Measurements from ENCODE around the gene LBHD2. TPM values are rescaled to one million over a fixed set of nuclear protein-coding genes. Genes with fewer than 3 reads are reported as not detected.

The LBHD2 gene
- total RNA-seq, 2 experiments from 2014 or later, result not detected

- no peaks in the 10 kb centered on the region for H3K9me2 ChIP-seq (ENCODE audit: insufficient read depth, low read length)
- H3K4me1 ChIP-seq (ENCODE audit: insufficient read depth, low read length, poor library complexity, severe bottlenecking), result peaks cover 33% of the 10 kb centered on the region
- H3K79me2 ChIP-seq (ENCODE audit: insufficient read depth, low read depth, low read length), result no peaks in the 10 kb centered on the region
- no peak overlapping the region for H3K27ac ChIP-seq (ENCODE audit: low read depth, low read length, poor library complexity, severe bottlenecking)
- H2AFZ ChIP-seq (ENCODE audit: low read length), result no peak overlapping the region
- no peak overlapping the region for H3K4me2 ChIP-seq (ENCODE audit: low read length)
- H4K20me1 ChIP-seq (ENCODE audit: insufficient read depth, low read length), result no peaks in the 10 kb centered on the region
- H3K9me3 ChIP-seq (ENCODE audit: low read length), result no peaks in the 10 kb centered on the region
- ChIA-PET POLR2A (no interaction called here), CTCF (ENCODE audit: unreplicated experiment) (interaction anchor here (0.8 kb wide), 1 partner anchor 33 kb away, joined by 3 read pairs; no protein-coding TSS in a partner anchor)
- H3K36me3 ChIP-seq (ENCODE audit: insufficient read depth, low read length), result no peaks in the 10 kb centered on the region
- intact Hi-C loops (cut with micrococcal nuclease; ENCODE audit: unreplicated experiment), result no loop called here
- no peak overlapping the region for H3K4me3 ChIP-seq (ENCODE audit: low read depth, low read length, poor library complexity, severe bottlenecking)
- no peak for DNase-seq (ENCODE audit: low spot score)
- TF ChIP-seq, protein P1, sequence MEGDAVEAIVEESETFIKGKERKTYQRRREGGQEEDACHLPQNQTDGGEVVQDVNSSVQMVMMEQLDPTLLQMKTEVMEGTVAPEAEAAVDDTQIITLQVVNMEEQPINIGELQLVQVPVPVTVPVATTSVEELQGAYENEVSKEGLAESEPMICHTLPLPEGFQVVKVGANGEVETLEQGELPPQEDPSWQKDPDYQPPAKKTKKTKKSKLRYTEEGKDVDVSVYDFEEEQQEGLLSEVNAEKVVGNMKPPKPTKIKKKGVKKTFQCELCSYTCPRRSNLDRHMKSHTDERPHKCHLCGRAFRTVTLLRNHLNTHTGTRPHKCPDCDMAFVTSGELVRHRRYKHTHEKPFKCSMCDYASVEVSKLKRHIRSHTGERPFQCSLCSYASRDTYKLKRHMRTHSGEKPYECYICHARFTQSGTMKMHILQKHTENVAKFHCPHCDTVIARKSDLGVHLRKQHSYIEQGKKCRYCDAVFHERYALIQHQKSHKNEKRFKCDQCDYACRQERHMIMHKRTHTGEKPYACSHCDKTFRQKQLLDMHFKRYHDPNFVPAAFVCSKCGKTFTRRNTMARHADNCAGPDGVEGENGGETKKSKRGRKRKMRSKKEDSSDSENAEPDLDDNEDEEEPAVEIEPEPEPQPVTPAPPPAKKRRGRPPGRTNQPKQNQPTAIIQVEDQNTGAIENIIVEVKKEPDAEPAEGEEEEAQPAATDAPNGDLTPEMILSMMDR (conservative IDR thresholded peaks at IDR 0.05; ENCODE audit: low read length), result no peak
- TF ChIP-seq EZH2phosphoT487 (IDR thresholded peaks at IDR 0.05; ENCODE audit: borderline replicate concordance, low read depth, low read length), result no peak
- no TSS peak for BruUV-seq (replicated peaks)
These were observed 53.8 kb downstream of the LBHD2 start for GRCh38 chr14:103137689-103138300.

DNA sequence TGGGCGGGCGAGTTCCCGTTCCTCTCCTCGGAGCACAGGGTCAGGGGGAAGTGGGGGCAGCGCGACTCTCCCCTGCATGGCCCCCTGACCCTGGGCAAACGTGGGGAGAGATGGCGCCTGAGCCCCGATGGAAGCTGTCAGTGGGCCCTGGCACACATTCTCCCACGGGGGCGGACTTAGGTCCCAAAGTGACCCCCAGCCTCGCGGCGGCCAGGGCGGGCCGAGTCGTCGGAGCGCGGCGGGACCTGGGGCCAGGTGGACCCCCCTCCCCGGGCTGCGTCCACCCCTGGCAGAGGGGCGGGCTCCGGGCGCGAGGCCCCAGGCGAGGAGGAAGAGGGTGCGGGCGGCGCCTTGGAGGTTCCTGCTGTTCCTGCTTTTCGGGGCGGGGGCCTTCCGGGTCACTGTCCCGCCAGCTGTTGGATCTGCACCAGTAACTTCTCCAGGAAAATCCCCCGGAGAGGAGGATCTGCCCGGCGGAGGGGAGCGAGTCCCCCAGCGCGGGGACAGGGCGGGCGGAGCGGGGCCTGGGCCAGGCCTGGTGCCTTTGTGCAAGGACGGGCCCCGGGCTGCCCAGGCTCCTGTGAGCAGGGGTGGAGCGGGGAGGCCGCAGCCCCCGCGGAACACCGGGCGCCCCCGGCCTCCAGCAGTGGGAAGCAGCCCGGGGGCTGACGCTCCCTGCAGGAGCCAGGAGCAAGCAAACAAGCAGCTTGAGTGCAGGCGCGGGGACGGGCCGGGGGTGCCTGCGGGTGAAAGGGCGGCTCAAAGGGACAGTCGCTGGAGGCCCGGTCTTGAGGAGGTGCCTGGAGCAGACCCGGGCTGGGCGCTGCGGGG, 54.5 kb downstream of the LBHD2 start:
- no TSS peak for BruUV-seq (replicated peaks)
- no peak overlapping the region for H2AFZ ChIP-seq (ENCODE audit: low read length)
- no peak for DNase-seq (ENCODE audit: low spot score)
- intact Hi-C loops (cut with micrococcal nuclease; ENCODE audit: unreplicated experiment), result no loop called here
- no peaks in the 10 kb centered on the region for H3K36me3 ChIP-seq (ENCODE audit: insufficient read depth, low read length)
- H3K27ac ChIP-seq (ENCODE audit: low read depth, low read length, poor library complexity, severe bottlenecking), result no peak overlapping the region
- no peaks in the 10 kb centered on the region for H3K9me3 ChIP-seq (ENCODE audit: low read length)
- H3K9me2 ChIP-seq (ENCODE audit: insufficient read depth, low read length), result no peaks in the 10 kb centered on the region
- CTCF ChIA-PET (ENCODE audit: unreplicated experiment), result no interaction called here
- H3K4me3 ChIP-seq (ENCODE audit: low read depth, low read length, poor library complexity, severe bottlenecking), result no peak overlapping the region
- H3K4me1 ChIP-seq (ENCODE audit: insufficient read depth, low read length, poor library complexity, severe bottlenecking), result peaks cover 34% of the 10 kb centered on the region
- H4K20me1 ChIP-seq (ENCODE audit: insufficient read depth, low read length), result no peaks in the 10 kb centered on the region
- no peaks in the 10 kb centered on the region for H3K79me2 ChIP-seq (ENCODE audit: insufficient read depth, low read depth, low read length)
- POLR2A ChIA-PET, result no interaction called here
- H3K4me2 ChIP-seq (ENCODE audit: low read length), result no peak overlapping the region
- TF ChIP-seq, protein P1 (conservative IDR thresholded peaks at IDR 0.05; ENCODE audit: low read length), result no peak
- no peak for TF ChIP-seq EZH2phosphoT487 (IDR thresholded peaks at IDR 0.05; ENCODE audit: borderline replicate concordance, low read depth, low read length)

All from OCI-LY7 (cell line).